Measurements from ENCODE around the gene GFOD1.

GFOD1 gene

GRCh38 chr6:13508711-13509705 is 21.6 kb upstream of the GFOD1 start:
- TF ChIP-seq CTCF (IDR thresholded peaks at IDR 0.05; ENCODE audit: low read depth, low read length) = no peak
- DNase-seq (ENCODE audit: extremely low read depth, low read depth) = peak; percentile 97

GRCh38 chr6:13507306-13507860 is 20.0 kb upstream of the GFOD1 start:
- no peak for DNase-seq (ENCODE audit: extremely low read depth, low read depth)
- TF ChIP-seq CTCF (IDR thresholded peaks at IDR 0.05; ENCODE audit: low read depth, low read length) = no peak

- no peak for TF ChIP-seq CTCF (IDR thresholded peaks at IDR 0.05; ENCODE audit: low read depth, low read length)
- no peak for DNase-seq (ENCODE audit: extremely low read depth, low read depth)
Measured at GRCh38 chr6:13505345-13505734, 17.9 kb upstream of the GFOD1 start.

GRCh38 chr6:13504611-13505344 is 17.4 kb upstream of the GFOD1 start:
- no peak for TF ChIP-seq CTCF (IDR thresholded peaks at IDR 0.05; ENCODE audit: low read depth, low read length)
- no peak for DNase-seq (ENCODE audit: extremely low read depth, low read depth)

GRCh38 chr6:13500915-13501314 is 13.5 kb upstream of the GFOD1 start:
- TF ChIP-seq CTCF (IDR thresholded peaks at IDR 0.05; ENCODE audit: low read depth, low read length) = no peak
- DNase-seq (ENCODE audit: extremely low read depth, low read depth) = no peak

GRCh38 chr6:13500264-13500663 is 12.9 kb upstream of the GFOD1 start:
- no peak for TF ChIP-seq CTCF (IDR thresholded peaks at IDR 0.05; ENCODE audit: low read depth, low read length)
- DNase-seq (ENCODE audit: extremely low read depth, low read depth) = no peak
